Stomach (tissue), 4 donors: ENCODE measurements around the gene GARIN3.

ENCODE experiments used
- EP300 ChIP-seq: sonication (generic); formaldehyde crosslinking; IDR thresholded peaks from one replicate; pipeline ENCODE4 v1.6.1; 2017; ENCODE audit warnings: antibody characterized with exemption
- POLR2A ChIP-seq, 4 donors: fragments of 450-650 bp; IDR thresholded peaks; one replicate each; pipeline ENCODE4 v1.6.1; 2016; ENCODE audit warnings: antibody characterized with exemption in 4 of 4, control low read depth in 2 of 4, mild to moderate bottlenecking in 1 of 4, moderate library complexity in 1 of 4
- POLR2AphosphoS5 ChIP-seq, 3 donors: sonication (generic); formaldehyde crosslinking; IDR thresholded peaks; one replicate each; pipeline ENCODE4 v1.6.1; 2016; ENCODE audit warnings: antibody characterized with exemption in 3 of 3
- TF ChIP-seq, protein P1 (sequence below), 7 experiments: fragments of 450-650 bp in 4 of 7; fragments of 200-600 bp in 3 of 7; sonication (generic) in 3 of 7; IDR thresholded peaks; one replicate each; pipeline ENCODE4 v1.5.1; 2016 to 2019; ENCODE audit warnings: antibody characterized with exemption in 7 of 7, control low read depth in 2 of 7, mild to moderate bottlenecking in 1 of 7

DNA sequence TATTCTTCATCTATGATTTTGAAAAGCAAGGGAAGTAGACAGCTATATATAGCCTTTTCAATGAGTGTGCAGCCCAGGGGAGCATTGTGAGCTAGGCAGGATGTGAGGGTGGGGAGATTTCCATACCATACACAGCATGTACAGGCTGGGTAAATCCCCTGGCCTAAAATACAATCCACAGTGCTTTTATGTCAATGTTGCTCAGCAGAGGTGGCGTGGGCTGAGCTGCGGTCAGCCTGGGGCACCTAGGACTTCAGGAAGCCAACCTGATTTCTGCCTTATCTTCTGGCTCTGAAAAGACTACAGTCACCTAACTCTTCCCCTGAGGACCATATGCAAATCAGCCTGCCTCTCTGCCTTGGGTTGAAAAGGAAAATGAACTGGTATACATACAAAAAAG, 6.3 kb upstream of the GARIN3 start:
- no peak for TF ChIP-seq EP300
- TF ChIP-seq, protein P1, sequence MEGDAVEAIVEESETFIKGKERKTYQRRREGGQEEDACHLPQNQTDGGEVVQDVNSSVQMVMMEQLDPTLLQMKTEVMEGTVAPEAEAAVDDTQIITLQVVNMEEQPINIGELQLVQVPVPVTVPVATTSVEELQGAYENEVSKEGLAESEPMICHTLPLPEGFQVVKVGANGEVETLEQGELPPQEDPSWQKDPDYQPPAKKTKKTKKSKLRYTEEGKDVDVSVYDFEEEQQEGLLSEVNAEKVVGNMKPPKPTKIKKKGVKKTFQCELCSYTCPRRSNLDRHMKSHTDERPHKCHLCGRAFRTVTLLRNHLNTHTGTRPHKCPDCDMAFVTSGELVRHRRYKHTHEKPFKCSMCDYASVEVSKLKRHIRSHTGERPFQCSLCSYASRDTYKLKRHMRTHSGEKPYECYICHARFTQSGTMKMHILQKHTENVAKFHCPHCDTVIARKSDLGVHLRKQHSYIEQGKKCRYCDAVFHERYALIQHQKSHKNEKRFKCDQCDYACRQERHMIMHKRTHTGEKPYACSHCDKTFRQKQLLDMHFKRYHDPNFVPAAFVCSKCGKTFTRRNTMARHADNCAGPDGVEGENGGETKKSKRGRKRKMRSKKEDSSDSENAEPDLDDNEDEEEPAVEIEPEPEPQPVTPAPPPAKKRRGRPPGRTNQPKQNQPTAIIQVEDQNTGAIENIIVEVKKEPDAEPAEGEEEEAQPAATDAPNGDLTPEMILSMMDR (IDR thresholded peaks at IDR 0.05), result no peak
- TF ChIP-seq POLR2A (IDR thresholded peaks at IDR 0.05), result no peak
- TF ChIP-seq POLR2AphosphoS5 (IDR thresholded peaks at IDR 0.05), result no peak
